ENCODE data around the gene SRSF9. TPM values are rescaled to one million over a fixed set of nuclear protein-coding genes. Genes with fewer than 3 reads are reported as not detected.

Gene SRSF9
- total and polyA plus RNA-seq, 2 experiments from 2014 or later = 166 to 263 TPM

GRCh38 chr12:120498870-120499515, 29.4 kb upstream of the SRSF9 start:
- no peaks in the 10 kb centered on the region for H3K27me3 ChIP-seq
- H4K20me1 ChIP-seq (ENCODE audit: insufficient read depth, poor library complexity, severe bottlenecking) = peaks cover 19% of the 10 kb centered on the region
- TF ChIP-seq EZH2phosphoT487 (IDR thresholded peaks at IDR 0.05; ENCODE audit: low read depth, severe bottlenecking, unreplicated experiment) (no peak), EZH2 (IDR thresholded peaks at IDR 0.05; ENCODE audit: borderline replicate concordance) (no peak), CTCF (IDR thresholded peaks at IDR 0.05; ENCODE audit: poor library complexity) (no peak)
- no peaks in the 10 kb centered on the region for H3K9me2 ChIP-seq (replicated peaks; ENCODE audit: insufficient read depth)
- peaks cover 14% of the 10 kb centered on the region for H3K4me1 ChIP-seq (ENCODE audit: insufficient read depth)
- peaks cover 46% of the 10 kb centered on the region for H3K79me2 ChIP-seq
- no peak overlapping the region for H3K27ac ChIP-seq
- H3K4me3 ChIP-seq = no peak overlapping the region
- 92% methylated on average over 3 of the region's 3 CpGs for WGBS (ENCODE audit: low lambda C conversion rate, missing lambda C conversion rate)
- no peak overlapping the region for H3K4me2 ChIP-seq
- H3K36me3 ChIP-seq (replicated peaks; ENCODE audit: insufficient read depth, low read depth) = no peaks in the 10 kb centered on the region
- H2AFZ ChIP-seq = no peak overlapping the region
- no peak for DNase-seq (ENCODE audit: low spot score)
- H3K9me3 ChIP-seq (ENCODE audit: low read depth) = no peaks in the 10 kb centered on the region

GRCh38 chr12:120497524-120498150, 28.1 kb upstream of the SRSF9 start:
- Histone ChIP-seq H3K9me2 (replicated peaks; ENCODE audit: insufficient read depth) (no peaks in the 10 kb centered on the region), H3K4me1 (ENCODE audit: insufficient read depth) (peaks cover 14% of the 10 kb centered on the region), H3K4me2 (peak overlapping the region; percentile 94), H3K27ac (no peak overlapping the region), H3K27me3 (no peaks in the 10 kb centered on the region), H4K20me1 (ENCODE audit: insufficient read depth, poor library complexity, severe bottlenecking) (peaks cover 19% of the 10 kb centered on the region), H3K4me3 (peak overlapping the region; percentile 91), H3K36me3 (replicated peaks; ENCODE audit: insufficient read depth, low read depth) (no peaks in the 10 kb centered on the region), H3K9me3 (ENCODE audit: low read depth) (no peaks in the 10 kb centered on the region), H3K79me2 (peaks cover 53% of the 10 kb centered on the region), H2AFZ (no peak overlapping the region)
- no peak for DNase-seq (ENCODE audit: low spot score)
- TF ChIP-seq EZH2 (IDR thresholded peaks at IDR 0.05; ENCODE audit: borderline replicate concordance) = no peak
- no peak for TF ChIP-seq EZH2phosphoT487 (IDR thresholded peaks at IDR 0.05; ENCODE audit: low read depth, severe bottlenecking, unreplicated experiment)
- no peak for TF ChIP-seq CTCF (IDR thresholded peaks at IDR 0.05; ENCODE audit: poor library complexity)
- WGBS (ENCODE audit: low lambda C conversion rate, missing lambda C conversion rate) = 41% methylated on average over 9 of the region's 9 CpGs

- TF ChIP-seq EZH2 (IDR thresholded peaks at IDR 0.05; ENCODE audit: borderline replicate concordance) (no peak), CTCF (IDR thresholded peaks at IDR 0.05; ENCODE audit: poor library complexity) (peak; percentile 22)
These were observed 27.1 kb upstream of the SRSF9 start for GRCh38 chr12:120496413-120497340.

More at GRCh38 chr12:120496413-120497340, 27.1 kb upstream of the SRSF9 start:
- Histone ChIP-seq H3K9me2 (replicated peaks; ENCODE audit: insufficient read depth) (no peaks in the 10 kb centered on the region), H4K20me1 (ENCODE audit: insufficient read depth, poor library complexity, severe bottlenecking) (peaks cover 19% of the 10 kb centered on the region), H2AFZ (peak overlapping the region; percentile 43), H3K9me3 (ENCODE audit: low read depth) (no peaks in the 10 kb centered on the region), H3K36me3 (replicated peaks; ENCODE audit: insufficient read depth, low read depth) (no peaks in the 10 kb centered on the region), H3K27me3 (no peaks in the 10 kb centered on the region), H3K79me2 (peaks cover 56% of the 10 kb centered on the region), H3K4me1 (ENCODE audit: insufficient read depth) (peaks cover 14% of the 10 kb centered on the region), H3K4me3 (peak overlapping the region; percentile 91), H3K4me2 (peak overlapping the region; percentile 94), H3K27ac (peak overlapping the region; percentile 58)
- DNase-seq (ENCODE audit: low spot score) = peak; percentile 76
- 1% methylated on average over 45 of the region's 47 CpGs for WGBS (ENCODE audit: low lambda C conversion rate, missing lambda C conversion rate)

Measured in hepatocyte (in vitro differentiated cells).